Measurements from ENCODE around the gene ZSWIM6. TPM values are rescaled to one million over a fixed set of nuclear protein-coding genes. Genes with fewer than 3 reads are reported as not detected.

The ZSWIM6 gene
- total RNA-seq, 1 donor: 6.9 TPM

DNA sequence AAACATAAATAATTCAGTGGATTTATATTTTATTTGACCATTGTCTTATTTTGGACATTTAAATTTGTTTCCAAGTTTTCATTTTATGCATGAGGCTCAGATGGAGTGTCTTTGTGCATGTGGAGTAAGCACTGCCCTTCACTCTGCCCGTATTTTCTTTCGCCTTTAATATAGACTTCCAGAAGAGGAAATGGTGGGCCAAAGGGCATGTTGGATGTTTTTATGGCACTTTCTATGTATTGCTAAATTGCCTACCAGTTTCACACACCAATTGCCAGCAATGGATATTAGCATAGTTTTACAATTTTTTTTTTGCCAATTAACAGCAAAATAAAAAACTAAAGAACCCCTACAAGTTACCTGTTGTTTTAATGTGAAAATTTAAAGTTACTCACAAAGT is 38.4 kb downstream of the ZSWIM6 start:
- no peak overlapping the region for H3K4me3 ChIP-seq (ENCODE audit: low read depth, low read length)
- DNase-seq (ENCODE audit: low read depth): no peak
- TF ChIP-seq, protein P1, sequence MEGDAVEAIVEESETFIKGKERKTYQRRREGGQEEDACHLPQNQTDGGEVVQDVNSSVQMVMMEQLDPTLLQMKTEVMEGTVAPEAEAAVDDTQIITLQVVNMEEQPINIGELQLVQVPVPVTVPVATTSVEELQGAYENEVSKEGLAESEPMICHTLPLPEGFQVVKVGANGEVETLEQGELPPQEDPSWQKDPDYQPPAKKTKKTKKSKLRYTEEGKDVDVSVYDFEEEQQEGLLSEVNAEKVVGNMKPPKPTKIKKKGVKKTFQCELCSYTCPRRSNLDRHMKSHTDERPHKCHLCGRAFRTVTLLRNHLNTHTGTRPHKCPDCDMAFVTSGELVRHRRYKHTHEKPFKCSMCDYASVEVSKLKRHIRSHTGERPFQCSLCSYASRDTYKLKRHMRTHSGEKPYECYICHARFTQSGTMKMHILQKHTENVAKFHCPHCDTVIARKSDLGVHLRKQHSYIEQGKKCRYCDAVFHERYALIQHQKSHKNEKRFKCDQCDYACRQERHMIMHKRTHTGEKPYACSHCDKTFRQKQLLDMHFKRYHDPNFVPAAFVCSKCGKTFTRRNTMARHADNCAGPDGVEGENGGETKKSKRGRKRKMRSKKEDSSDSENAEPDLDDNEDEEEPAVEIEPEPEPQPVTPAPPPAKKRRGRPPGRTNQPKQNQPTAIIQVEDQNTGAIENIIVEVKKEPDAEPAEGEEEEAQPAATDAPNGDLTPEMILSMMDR (IDR thresholded peaks at IDR 0.05; ENCODE audit: insufficient read depth, low read length): no peak

DNA sequence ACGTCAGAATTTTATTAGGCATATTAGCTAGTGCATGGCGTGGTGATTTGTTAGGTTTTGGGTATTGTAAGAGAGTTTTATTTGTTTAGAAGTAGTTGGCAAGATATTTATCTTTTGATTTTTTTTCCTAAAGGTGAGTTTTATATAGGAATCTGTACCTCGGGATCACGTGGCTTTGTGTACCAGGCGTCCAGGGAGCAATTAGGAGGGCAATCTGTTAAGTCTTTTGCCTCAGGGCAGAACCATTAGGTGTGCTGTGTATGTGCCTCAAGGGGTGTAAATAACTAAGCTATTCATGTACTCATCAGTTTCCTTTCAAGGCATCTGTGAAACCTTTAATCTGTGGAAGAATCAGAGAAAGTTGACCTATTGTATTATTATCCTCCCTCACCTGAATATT is 39.4 kb downstream of the ZSWIM6 start:
- no peak overlapping the region for H3K4me3 ChIP-seq (ENCODE audit: low read depth, low read length)
- no peak for DNase-seq (ENCODE audit: low read depth)
- TF ChIP-seq, protein P1 (IDR thresholded peaks at IDR 0.05; ENCODE audit: insufficient read depth, low read length): no peak

DNA sequence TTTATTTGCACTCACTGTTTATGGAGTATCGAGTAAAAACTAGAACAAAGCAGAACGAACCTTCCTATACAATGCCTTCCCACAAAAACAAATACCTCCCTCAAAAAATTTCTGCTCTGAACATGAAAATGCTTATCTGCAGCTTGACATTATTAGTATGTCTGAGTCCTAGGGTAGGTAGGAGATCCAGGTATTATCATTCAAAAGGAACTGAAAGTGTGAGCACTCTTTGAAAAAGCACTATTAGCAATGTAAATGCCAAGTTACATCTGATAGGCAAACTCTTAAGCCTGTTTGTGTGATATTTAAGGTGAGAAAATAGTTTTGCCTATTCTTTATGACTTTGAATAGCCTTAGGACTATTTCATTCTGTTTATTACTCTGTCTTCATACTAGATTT is 47.6 kb downstream of the ZSWIM6 start:
- TF ChIP-seq, protein P1 (IDR thresholded peaks at IDR 0.05; ENCODE audit: insufficient read depth, low read length): no peak
- DNase-seq (ENCODE audit: low read depth): no peak
- no peak overlapping the region for H3K4me3 ChIP-seq (ENCODE audit: low read depth, low read length)

DNA sequence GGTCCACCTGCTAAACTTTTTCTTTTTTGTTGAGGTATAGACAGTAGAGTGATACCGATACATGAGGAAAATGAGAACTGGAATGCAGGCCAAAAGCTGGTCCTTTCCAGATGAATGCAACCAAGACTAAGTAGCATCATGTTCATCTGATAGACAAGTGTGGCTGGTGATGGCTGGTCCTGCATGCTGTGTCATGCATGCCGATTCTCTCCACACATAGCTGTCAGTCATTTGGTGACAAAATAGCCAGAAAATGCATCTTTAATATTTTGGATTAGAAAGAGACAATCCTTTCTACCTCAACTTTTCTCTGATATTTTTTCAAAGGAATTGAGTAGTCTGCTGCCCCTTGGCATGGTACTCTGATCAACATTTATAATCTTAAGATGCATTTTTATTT is 49.9 kb downstream of the ZSWIM6 start:
- H3K4me3 ChIP-seq (ENCODE audit: low read depth, low read length): no peak overlapping the region
- no peak for DNase-seq (ENCODE audit: low read depth)
- TF ChIP-seq, protein P1 (IDR thresholded peaks at IDR 0.05; ENCODE audit: insufficient read depth, low read length): no peak

DNA sequence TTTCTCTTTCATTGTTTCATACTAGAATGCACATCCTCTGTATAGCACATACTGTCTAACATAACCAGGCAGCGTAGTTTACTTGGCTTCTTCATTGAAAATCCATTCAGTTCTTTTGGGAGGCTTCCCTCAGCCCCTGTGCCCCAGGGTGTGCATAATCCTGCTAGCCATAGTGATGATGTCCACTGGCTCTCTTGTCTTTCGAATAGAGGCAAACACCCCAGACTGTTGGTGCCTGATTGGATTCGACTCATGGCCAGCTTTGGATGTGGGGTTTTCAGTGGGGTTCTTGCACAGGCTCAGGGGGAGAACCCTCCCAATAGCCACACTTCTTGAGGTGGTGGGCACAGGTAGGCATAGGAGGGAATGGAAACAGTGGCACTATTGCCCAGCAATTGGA is 53.6 kb downstream of the ZSWIM6 start:
- no peak for DNase-seq (ENCODE audit: low read depth)
- H3K4me3 ChIP-seq (ENCODE audit: low read depth, low read length): no peak overlapping the region
- TF ChIP-seq, protein P1 (IDR thresholded peaks at IDR 0.05; ENCODE audit: insufficient read depth, low read length): no peak

DNA sequence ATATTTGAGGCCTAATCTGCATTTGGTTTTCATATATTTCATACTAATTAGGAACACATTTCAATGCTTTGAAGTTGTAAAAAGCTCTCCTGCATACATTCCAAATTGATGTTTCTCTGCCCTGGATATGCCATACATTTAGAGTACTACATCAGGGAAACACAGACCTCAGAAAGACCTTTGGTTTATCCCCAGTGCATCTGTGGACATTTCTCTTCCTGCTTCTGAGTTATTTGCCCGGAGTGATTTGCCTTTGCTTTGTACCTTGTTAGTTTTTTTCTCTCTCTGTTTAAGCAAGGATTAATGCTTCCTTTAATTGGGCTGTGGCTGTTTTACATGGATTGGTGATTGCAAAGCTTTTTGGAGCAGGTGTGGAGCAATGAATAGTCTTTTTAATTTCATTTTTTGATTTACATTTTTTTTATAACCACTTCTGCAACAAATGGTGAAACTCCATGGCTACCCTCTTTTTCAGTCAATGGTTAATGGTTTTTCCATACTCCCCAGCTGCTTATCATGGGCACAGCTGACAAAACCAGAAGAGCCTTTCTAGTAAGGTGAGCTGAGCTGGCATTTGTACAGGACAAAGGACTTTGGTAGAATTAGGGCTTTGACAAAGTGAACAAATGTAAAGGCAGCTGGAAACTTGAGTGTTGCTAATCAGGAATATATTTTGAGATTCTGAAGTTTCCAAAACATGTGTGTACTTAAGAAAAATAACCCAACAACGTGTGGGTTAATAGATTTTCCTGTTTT is 54.2 kb downstream of the ZSWIM6 start:
- no peak for DNase-seq (ENCODE audit: low read depth)
- TF ChIP-seq, protein P1 (IDR thresholded peaks at IDR 0.05; ENCODE audit: insufficient read depth, low read length): no peak
- H3K4me3 ChIP-seq (ENCODE audit: low read depth, low read length): no peak overlapping the region

DNA sequence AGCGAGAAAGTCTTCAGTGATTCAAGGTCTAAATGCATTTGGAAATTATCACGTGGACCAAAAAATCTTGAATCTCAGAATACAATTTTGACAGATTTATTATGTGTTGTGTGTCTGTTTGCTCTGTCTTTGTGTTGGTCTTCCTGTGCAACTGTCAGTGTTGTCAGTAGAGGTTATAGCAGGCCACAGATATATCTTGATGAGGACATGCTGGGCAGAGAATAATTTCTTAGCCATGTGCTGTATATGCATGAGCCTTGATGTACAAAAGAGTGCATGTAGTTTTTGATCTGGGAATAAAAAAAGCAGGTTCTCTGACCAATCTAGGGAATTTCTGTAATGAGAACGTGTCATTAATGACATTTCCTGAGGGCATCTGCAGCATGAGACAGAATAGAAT is 57.6 kb downstream of the ZSWIM6 start:
- DNase-seq (ENCODE audit: low read depth): no peak
- TF ChIP-seq, protein P1 (IDR thresholded peaks at IDR 0.05; ENCODE audit: insufficient read depth, low read length): no peak

More for the DNA sequence above, 57.6 kb downstream of the ZSWIM6 start:
- no peak overlapping the region for H3K4me3 ChIP-seq (ENCODE audit: low read depth, low read length)
